Activated T-helper 17 cell treated with anti-CD3 and anti-CD28 coated beads, Interleukin-2, amount 50 U/mL, for 72 hours (primary cell): ENCODE measurements around the gene FYN. TPM values are rescaled to one million over a fixed set of nuclear protein-coding genes. Genes with fewer than 3 reads are reported as not detected.
"Not testable (repeated sequence)": the region's sequence is repeated elsewhere in the genome, so short reads cannot be mapped to it uniquely, and the experiment has no call there.

Source experiments
- ATAC-seq: fragments of 150-1000 bp; cut with Tn5 transposase; replicated peaks from 2 replicates; pipeline ENCODE4 v1.10.0; 2021; ENCODE audit warnings: mild to moderate bottlenecking, moderate library complexity
- H3K27ac Mint-ChIP-seq: one replicate; pipeline ENCODE4 v1.8.0; 2022; ENCODE audit warnings: mixed read lengths
- H3K27me3 Mint-ChIP-seq: one replicate; pipeline ENCODE4 v1.8.0; 2022; ENCODE audit warnings: mixed read lengths
- H3K36me3 Mint-ChIP-seq: one replicate; pipeline ENCODE4 v1.8.0; 2022; ENCODE audit warnings: low read depth, mild to moderate bottlenecking, mixed read lengths
- H3K4me1 Mint-ChIP-seq: one replicate; pipeline ENCODE4 v1.8.0; 2022; ENCODE audit warnings: mixed read lengths
- H3K4me3 Mint-ChIP-seq: one replicate; pipeline ENCODE4 v1.8.0; 2022; ENCODE audit warnings: mild to moderate bottlenecking, mixed read lengths
- H3K9me3 Mint-ChIP-seq: one replicate; pipeline ENCODE4 v1.8.0; 2022; ENCODE audit warnings: mixed read lengths
- total RNA-seq, 2 donors: library from RNA; stranded (reverse); gene quantifications; one replicate each; pipeline ENCODE4 v1.2.3, GENCODE V29; 2022

Gene FYN
- total RNA-seq, 2 donors from 2014 or later, result 139 to 326 TPM

- ATAC-seq, result peak; percentile 61
Observed at GRCh38 chr6:111838749-111839484, 34.3 kb downstream of the FYN start.

GRCh38 chr6:111837641-111838500 lies 35.4 kb downstream of the FYN start:
- H3K27me3 Mint-ChIP-seq, result no peaks in the 10 kb centered on the region
- H3K27ac Mint-ChIP-seq, result peak overlapping the region; percentile 88
- no peaks in the 10 kb centered on the region for H3K9me3 Mint-ChIP-seq
- peaks cover 58% of the 10 kb centered on the region for H3K4me1 Mint-ChIP-seq
- no peak overlapping the region for H3K4me3 Mint-ChIP-seq
- no peaks in the 10 kb centered on the region for H3K36me3 Mint-ChIP-seq
- ATAC-seq, result peak; percentile 72

More at GRCh38 chr6:111838749-111839484, 34.3 kb downstream of the FYN start:
- no peaks in the 10 kb centered on the region for H3K9me3 Mint-ChIP-seq
- no peaks in the 10 kb centered on the region for H3K36me3 Mint-ChIP-seq
- H3K27ac Mint-ChIP-seq, result peak overlapping the region; percentile 88
- no peaks in the 10 kb centered on the region for H3K27me3 Mint-ChIP-seq
- H3K4me3 Mint-ChIP-seq, result no peak overlapping the region
- peaks cover 47% of the 10 kb centered on the region for H3K4me1 Mint-ChIP-seq

GRCh38 chr6:111837007-111837406 lies 36.2 kb downstream of the FYN start:
- peaks cover 61% of the 10 kb centered on the region for H3K4me1 Mint-ChIP-seq
- no peaks in the 10 kb centered on the region for H3K9me3 Mint-ChIP-seq
- no peak overlapping the region for H3K4me3 Mint-ChIP-seq
- no peak for ATAC-seq
- H3K27ac Mint-ChIP-seq, result peak overlapping the region; percentile 88
- no peaks in the 10 kb centered on the region for H3K36me3 Mint-ChIP-seq
- no peaks in the 10 kb centered on the region for H3K27me3 Mint-ChIP-seq

- Mint-ChIP-seq H3K4me1 (peaks cover 67% of the 10 kb centered on the region), H3K27me3 (no peaks in the 10 kb centered on the region), H3K4me3 (no peak overlapping the region), H3K9me3 (no peaks in the 10 kb centered on the region), H3K27ac (peak overlapping the region; percentile 64), H3K36me3 (no peaks in the 10 kb centered on the region)
- no peak for ATAC-seq
Observed at GRCh38 chr6:111835807-111836206, 37.4 kb downstream of the FYN start.

GRCh38 chr6:111835398-111835797 lies 37.9 kb downstream of the FYN start:
- ATAC-seq, H3K4me3 Mint-ChIP-seq, H3K9me3 Mint-ChIP-seq, H3K36me3 Mint-ChIP-seq, H3K27me3 Mint-ChIP-seq: not testable (repeated sequence)
- Mint-ChIP-seq H3K27ac (peak overlapping the region; percentile 64), H3K4me1 (peaks cover 71% of the 10 kb centered on the region)

GRCh38 chr6:111834356-111834755 lies 38.9 kb downstream of the FYN start:
- no peaks in the 10 kb centered on the region for H3K27me3 Mint-ChIP-seq
- no peak overlapping the region for H3K4me3 Mint-ChIP-seq
- no peaks in the 10 kb centered on the region for H3K9me3 Mint-ChIP-seq
- H3K36me3 Mint-ChIP-seq, result no peaks in the 10 kb centered on the region
- H3K4me1 Mint-ChIP-seq, result peaks cover 70% of the 10 kb centered on the region
- no peak for ATAC-seq
- no peak overlapping the region for H3K27ac Mint-ChIP-seq

- Mint-ChIP-seq H3K36me3 (no peaks in the 10 kb centered on the region), H3K27ac (peak overlapping the region; percentile 78), H3K9me3 (no peaks in the 10 kb centered on the region), H3K4me1 (peaks cover 60% of the 10 kb centered on the region), H3K27me3 (no peaks in the 10 kb centered on the region), H3K4me3 (no peak overlapping the region)
- ATAC-seq, result peak; percentile 8
Observed at GRCh38 chr6:111832833-111833418, 40.3 kb downstream of the FYN start.

- Mint-ChIP-seq H3K27ac (no peak overlapping the region), H3K36me3 (no peaks in the 10 kb centered on the region), H3K9me3 (no peaks in the 10 kb centered on the region), H3K4me3 (no peak overlapping the region), H3K27me3 (no peaks in the 10 kb centered on the region), H3K4me1 (peaks cover 57% of the 10 kb centered on the region)
- no peak for ATAC-seq
Observed at GRCh38 chr6:111831408-111831807, 41.8 kb downstream of the FYN start.

GRCh38 chr6:111829998-111830397 lies 43.3 kb downstream of the FYN start:
- Mint-ChIP-seq H3K4me3 (peak overlapping the region; percentile 35), H3K27me3 (no peaks in the 10 kb centered on the region), H3K27ac (no peak overlapping the region), H3K36me3 (no peaks in the 10 kb centered on the region), H3K4me1 (peaks cover 63% of the 10 kb centered on the region), H3K9me3 (no peaks in the 10 kb centered on the region)
- ATAC-seq, result no peak

- no peak for ATAC-seq
- H3K4me1 Mint-ChIP-seq, result peaks cover 61% of the 10 kb centered on the region
- H3K4me3 Mint-ChIP-seq, result peak overlapping the region; percentile 35
- H3K27me3 Mint-ChIP-seq, result no peaks in the 10 kb centered on the region
- H3K36me3 Mint-ChIP-seq, result no peaks in the 10 kb centered on the region
- H3K9me3 Mint-ChIP-seq, result no peaks in the 10 kb centered on the region
- H3K27ac Mint-ChIP-seq, result no peak overlapping the region
Observed at GRCh38 chr6:111829581-111829980, 43.7 kb downstream of the FYN start.

- H3K9me3 Mint-ChIP-seq, result no peaks in the 10 kb centered on the region
- ATAC-seq, result no peak
- peaks cover 63% of the 10 kb centered on the region for H3K4me1 Mint-ChIP-seq
- H3K27ac Mint-ChIP-seq, result no peak overlapping the region
- H3K4me3 Mint-ChIP-seq, result no peak overlapping the region
- H3K27me3 Mint-ChIP-seq, result no peaks in the 10 kb centered on the region
- H3K36me3 Mint-ChIP-seq, result peaks cover 6% of the 10 kb centered on the region
Observed at GRCh38 chr6:111828809-111829208, 44.4 kb downstream of the FYN start.

GRCh38 chr6:111825439-111826086 lies 47.7 kb downstream of the FYN start:
- H3K27ac Mint-ChIP-seq, result peak overlapping the region; percentile 85
- peak overlapping the region; percentile 73 for H3K4me3 Mint-ChIP-seq
- H3K36me3 Mint-ChIP-seq, result peaks cover 33% of the 10 kb centered on the region
- H3K4me1 Mint-ChIP-seq, result peaks cover 56% of the 10 kb centered on the region
- no peaks in the 10 kb centered on the region for H3K9me3 Mint-ChIP-seq
- no peaks in the 10 kb centered on the region for H3K27me3 Mint-ChIP-seq
- ATAC-seq, result peak; percentile 36

GRCh38 chr6:111824608-111825337 lies 48.5 kb downstream of the FYN start:
- Mint-ChIP-seq H3K36me3 (peaks cover 34% of the 10 kb centered on the region), H3K27ac (peak overlapping the region; percentile 85), H3K27me3 (no peaks in the 10 kb centered on the region), H3K4me1 (peaks cover 49% of the 10 kb centered on the region), H3K4me3 (peak overlapping the region; percentile 73), H3K9me3 (no peaks in the 10 kb centered on the region)
- ATAC-seq, result peak; percentile 83
